NCI-H510A (cell line): ENCODE data around the gene SELENOO.

Source experiments
- DNase-seq: peaks from one replicate; lab custom pipeline; 2025; lab: John Stamatoyannopoulos, UW

Gene SELENOO

DNA sequence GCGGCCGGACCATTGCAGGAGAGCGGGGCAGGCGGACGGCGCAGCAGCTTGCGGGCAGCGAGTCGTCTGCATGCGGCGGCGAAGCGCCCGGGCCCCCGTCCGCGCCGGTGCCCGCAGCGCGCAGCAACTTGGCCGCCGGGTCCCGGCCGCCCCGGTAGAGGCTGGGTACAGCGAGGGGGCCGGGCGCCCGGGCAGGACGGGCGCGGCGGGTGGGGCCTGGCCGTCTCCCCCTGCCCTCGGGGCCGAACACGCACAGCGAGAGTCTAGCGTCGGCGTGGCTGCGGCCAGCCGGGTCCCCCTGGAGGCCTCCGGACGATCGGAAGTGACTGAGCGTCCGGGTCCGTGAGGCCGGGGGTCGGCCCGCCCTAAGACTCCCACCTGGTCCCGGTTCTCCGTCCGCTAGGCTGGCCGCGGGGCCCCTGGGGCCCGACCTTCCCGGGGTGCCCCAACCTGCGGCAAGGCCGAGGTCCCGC lies 15.9 kb upstream of the SELENOO start:
- DNase-seq, result no peak

DNA sequence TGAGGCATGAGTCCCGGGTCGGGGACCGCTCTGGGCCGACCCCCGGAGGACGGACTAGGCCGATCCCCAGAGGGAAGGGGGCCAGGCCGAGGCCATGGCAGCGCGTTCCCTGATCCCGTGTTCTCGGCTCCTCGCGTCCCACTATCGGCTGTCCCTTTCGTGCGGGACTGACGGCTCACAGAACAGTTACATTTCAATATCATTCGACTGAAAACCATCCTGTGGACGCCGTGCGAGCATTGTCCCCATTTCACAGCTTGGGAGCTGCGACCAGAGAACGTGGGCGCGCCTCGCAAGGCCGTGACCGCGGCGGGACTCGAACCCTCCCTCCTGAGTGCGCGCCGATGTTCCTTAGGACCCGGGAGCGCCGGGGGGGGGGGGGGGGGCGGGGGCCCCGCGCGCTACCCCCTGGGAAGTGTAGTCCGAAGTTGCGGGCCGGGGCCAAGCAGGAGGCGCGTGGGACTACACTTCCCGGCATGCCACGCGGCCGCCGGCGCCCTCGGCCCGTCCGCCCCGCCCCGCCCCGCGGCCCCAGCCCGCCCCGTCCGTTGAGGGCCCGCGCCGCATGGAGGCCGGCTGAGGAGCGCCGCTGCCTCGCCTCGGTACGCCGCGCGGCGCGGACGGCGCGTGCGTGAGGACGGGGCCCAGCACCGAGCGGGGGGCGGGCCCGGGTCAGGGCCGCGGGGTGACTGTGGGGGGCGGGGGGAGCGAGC lies 15.3 kb upstream of the SELENOO start, which contains the start of gene TRABD:
TRABD (plus strand) TSS at position 539 of the 713 bp plus-strand sequence. CDS start 7,148 bp downstream, outside the sequence.
- DNase-seq, result peak; percentile 72

DNA sequence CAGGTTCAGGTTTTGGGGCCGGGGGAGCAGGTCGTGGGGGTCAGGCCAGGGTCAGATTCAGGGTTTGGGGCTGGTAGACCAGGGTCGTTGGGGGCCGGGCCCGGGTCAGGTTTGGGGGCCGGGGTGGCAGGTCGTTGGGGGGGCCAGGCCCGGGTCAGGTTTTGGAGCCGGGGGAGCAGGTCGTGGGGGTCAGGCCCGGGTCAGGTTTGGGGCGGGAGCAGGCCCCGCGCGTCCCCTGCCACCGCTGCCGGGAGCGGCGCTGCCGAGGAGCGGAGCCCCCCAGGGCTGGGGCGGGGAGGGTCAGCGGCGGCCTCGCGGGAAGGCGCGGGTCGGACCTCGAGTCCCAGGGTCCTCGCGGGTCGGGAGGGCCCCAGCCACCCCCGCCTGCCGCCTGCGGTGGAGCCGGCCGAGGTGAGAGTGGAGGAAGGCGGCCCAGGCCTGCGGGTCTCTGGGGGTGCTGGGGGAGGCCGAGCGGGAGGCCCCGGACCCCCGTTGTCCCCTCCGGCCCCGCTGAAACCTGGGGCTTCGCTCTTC lies 14.6 kb upstream of the SELENOO start:
- DNase-seq, result no peak

DNA sequence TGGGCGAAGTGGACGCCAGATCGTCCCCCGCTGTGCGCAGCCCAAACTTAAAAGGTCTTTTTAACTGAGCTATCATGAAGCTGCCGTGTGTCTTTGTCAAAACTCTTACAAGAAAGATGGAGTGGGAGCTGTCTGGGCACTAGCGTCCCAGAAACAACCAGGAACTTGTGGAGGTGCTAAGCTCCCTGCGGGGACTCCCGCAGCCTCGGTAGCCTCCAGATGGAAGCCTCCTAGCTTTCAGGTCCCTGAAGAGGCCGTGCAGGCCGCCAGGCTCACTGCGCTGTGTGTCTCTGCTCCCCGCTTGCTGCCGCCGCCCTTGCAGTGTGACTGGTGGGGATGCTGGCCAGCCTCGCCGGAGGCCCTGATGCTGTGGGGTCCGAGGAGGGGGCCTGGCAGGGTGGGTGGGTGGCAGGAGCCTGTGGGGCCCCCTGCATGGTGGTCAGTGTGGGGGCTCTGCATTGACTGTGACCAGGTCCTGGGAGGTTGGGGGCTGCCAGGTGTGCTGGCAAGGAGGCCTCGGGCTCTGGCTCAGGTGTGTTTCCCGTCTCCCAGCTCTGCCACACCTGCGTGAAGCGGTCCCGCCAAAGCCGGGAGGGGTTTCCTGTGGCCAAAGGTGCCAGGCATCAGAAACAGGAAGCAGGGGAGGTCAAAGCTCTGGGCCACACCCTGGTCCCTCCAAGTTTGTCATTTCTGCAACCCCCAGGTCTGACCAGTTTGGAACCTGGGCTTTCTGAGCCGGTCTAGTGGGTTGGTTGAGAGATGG lies 13.9 kb upstream of the SELENOO start:
- DNase-seq, result no peak

DNA sequence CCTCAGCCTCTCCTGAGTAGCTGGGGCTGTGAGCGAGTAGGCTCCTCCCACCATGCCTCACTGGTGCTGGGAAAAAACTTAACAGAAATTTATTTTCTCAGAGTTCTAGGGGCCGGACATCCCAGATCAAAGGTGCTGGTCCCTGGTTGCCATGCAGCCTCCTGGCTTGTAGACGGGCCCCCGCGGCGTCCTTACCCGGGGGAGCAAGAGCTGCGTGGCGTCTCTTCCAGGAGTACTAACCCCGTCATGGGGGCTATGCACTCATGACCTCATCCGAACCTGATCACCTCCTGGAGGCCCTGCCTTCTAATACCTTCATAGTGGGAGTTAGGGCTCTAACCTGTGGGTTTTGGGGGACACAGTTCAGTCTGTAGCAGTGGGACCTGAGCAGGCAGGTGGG lies 12.5 kb upstream of the SELENOO start:
- no peak for DNase-seq

DNA sequence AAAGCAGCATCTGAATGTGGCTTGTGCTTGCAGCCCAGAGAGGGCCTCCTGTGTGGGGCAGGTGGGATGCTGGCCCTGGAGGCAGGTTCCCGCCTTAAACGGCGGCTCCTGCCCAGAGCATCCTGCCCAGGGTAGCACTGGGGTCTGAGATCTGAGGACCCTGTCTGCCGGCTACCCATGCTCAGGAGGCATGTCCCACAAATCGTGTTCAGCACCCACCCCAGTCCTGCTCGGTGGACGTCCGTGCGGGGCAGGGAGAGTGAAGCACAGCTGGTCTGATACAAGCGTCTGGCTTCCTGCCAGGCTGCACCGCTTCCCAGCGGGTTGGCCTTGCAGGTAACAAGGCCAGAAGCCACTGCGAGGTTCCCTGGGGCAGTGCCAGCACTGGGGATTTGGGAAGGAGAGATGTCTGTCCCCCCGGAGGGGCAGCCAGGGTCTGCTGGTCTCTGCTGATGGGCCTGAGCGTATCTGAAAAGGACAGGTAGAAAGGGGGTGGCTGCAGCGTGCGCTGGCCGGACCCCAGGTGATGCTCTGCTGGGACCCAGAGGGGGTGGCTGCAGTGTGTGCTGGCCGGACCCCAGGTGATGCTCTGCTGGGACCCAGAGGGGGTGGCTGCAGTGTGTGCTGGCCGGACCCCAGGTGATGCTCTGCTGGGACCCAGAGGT lies 11.5 kb upstream of the SELENOO start:
- DNase-seq, result no peak

DNA sequence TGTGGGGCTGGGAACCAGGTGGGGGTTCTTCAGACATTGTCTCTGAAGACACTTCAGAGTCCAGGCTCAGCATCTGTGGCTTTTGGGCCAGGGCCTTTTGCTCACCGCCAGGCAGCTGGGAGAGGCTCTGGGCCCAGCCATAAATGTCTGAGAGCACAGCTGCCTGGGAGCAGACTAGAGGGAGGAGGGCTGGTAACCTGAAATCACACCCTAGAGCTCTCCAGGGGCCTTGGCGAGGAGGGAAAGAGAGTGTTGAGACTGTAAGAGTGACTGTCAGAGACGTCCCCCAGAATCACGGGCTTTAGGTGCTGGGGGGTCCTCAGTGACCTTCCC lies 11.0 kb upstream of the SELENOO start:
- no peak for DNase-seq

DNA sequence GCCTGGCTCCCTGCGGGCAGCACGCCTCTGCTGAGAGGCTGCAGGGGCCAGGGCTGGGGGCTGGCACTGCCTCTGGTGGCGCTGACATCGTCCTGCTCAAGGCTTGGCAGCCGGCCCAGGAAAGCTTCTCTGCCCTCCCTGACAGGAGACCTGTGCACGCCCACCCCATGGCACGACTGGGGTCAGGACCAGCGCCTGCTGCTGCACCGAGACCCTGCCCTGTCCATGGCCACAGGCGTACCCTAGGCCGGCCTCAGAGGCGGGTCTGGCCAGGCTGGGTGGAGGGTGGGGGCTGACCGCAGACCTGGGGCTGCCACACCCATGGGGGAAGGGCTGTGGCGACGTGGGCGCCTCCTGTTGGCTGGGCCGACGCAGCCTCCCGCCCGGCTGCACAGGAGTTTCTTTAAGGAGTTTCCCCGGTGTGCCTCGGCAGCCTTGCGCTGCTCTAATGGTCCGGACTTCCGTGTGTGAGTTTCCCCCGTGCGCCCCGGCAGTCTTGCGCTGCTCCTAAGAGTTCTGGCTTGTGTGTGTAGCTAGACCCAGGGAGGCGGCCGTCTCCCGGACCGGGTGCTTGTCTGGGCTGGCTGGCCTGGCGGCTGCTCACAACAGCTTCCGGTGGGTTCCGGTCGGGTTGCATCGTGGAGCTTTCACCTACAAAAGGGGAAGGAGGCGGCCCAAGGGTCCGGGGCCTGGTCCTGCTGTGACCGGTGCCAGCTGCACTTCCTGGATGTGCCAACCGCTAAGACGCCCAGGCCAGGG lies 10.4 kb upstream of the SELENOO start:
- no peak for DNase-seq

DNA sequence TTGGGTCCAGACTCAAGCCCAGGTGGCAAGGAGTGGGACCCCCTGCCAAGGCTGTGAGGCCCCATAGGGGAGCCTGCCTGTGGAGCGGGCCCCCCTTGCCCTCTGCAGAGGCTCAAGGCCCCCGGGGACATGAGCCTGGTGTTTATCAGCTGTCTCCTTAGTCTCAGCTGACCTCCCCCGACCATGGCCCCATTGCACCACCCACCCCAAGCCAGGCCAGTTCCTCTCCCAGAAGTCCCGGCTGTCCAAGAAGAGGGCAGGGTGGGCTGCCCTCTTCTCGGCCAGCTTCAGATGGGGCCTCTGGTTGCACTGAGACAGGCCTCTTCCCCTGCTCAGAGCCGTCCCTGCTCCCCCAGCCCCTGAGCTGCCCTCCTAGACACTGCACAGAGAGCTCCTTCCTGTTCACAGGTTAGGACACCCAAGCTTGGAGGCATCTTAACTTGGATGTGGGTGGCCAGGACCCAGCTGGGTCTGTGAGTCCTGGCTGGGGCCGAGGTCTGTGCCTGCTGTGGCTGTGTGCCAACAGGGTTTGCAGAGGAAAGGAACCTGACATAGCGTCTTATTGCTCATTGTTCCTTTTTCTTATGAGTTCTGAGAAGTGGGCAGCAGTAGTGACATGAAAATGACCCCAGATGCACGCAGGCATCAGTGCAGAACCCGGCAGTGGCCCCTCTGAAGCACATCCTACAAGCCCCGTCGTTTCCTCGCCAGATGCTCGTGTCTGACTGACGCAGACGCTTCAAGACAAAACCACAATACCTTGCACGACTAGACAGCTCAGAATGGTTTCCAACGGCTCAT lies 9.7 kb upstream of the SELENOO start:
- DNase-seq, result no peak

DNA sequence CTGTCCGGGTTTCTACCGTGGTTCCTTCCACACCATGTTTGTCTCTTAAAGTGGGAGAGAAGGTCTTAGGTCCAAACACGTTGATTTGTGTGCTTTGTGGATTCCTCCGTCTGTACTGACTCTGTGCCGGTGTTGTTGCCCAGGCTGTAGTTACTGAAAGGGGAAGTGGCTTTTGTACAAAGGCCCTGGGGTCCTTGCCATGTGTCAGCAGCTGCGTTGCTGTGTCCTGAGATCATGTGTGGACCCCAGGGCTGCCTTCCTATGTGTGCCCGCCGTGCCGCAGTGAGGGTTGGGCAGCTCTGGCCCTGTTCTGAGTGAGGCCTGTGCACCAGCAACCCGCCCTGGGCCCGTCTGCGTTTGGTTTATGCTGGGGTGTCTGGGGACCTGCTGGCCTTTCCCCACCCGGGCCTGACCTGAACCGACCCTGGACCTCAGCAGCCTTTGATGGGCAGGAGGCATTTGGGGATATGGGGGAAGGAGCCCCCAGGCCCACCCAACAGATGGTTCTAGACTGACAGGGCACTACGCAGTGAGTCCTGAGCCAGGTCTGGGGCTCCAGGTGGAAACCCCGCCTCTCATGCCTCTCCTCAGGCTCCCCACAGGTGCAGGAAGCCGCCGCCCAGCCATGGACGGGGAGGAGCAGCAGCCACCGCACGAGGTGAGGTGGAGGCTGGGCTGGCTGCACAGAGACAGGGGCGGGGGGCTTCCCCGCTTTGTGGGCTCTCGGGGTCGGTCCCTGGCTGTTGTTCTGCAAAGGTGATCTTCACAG lies 8.2 kb upstream of the SELENOO start:
- no peak for DNase-seq

DNA sequence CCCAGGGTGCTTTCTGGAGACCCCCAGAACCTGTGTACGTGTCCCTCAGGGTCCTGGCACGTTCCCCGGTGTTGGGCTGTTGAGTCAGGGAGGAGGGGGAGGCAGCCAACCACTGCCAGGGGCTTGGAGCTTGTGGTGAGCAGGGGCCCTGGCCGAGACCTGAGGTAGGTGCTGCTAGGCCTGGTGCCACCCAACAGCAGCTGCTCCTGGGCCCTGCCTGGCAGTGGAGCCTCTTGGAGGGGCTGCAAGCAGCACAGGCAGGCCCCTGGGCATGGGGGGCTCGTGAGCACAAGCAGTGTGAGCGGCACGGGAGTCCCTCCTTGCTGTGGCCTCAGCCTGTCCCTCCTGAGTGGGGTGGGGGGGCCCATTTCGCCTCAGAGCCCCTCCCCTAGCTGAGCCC lies 7.2 kb upstream of the SELENOO start:
- no peak for DNase-seq

DNA sequence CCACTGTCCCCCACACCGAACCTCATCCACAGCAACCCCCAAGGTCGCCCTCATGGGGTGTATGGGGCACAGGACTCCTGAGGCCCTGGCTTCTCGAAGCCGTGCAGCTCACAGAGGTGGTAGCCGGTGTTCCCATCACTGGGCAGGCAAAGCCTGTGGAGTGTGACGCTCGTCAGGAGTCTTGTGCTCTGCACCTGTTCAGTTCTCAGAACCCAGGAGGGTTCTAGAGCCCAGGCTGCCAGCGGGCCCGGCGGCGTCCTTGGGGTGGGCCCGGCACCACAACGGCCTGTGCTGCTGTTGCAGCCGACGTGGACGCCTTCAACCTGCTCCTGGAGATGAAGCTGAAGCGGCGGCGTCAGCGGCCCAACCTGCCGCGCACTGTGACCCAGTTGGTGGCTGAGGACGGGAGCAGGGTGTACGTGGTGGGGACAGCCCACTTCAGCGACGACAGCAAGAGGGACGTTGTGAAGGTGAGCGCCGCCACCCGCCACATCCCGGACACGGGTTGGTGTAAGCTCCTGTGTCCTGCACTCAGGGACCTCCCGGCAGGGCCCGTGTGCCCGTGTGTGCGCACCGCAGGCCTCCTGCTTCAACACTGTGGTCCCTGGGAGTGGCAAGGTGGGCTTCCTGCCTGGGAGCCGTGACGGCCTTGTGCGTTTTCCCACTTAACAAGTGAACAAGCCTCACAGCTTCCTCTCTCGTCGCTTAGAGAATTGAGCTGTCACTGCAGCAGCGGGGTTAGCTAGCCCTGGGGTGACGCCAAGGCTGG lies 6.6 kb upstream of the SELENOO start:
- no peak for DNase-seq

DNA sequence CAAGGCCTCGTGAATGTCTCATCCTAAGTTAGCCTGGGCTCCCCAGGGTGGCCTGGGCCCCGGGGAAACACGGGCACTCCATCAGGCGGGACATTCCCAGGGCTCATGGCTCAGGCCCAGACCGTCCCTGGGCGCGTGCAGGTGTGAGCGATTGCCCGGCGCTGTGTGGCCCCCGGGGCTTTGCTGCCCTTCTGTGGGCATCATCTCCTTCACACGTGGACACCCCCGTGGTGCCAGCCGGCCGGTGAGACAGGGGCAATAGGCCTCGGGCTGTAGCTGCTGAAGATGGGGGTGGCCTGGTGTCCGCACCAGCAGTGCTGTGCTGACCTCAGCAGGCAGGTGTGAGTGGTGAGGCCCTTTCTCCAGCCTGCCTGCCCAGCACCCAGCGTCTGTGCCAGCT lies 4.6 kb upstream of the SELENOO start:
- DNase-seq, result no peak

DNA sequence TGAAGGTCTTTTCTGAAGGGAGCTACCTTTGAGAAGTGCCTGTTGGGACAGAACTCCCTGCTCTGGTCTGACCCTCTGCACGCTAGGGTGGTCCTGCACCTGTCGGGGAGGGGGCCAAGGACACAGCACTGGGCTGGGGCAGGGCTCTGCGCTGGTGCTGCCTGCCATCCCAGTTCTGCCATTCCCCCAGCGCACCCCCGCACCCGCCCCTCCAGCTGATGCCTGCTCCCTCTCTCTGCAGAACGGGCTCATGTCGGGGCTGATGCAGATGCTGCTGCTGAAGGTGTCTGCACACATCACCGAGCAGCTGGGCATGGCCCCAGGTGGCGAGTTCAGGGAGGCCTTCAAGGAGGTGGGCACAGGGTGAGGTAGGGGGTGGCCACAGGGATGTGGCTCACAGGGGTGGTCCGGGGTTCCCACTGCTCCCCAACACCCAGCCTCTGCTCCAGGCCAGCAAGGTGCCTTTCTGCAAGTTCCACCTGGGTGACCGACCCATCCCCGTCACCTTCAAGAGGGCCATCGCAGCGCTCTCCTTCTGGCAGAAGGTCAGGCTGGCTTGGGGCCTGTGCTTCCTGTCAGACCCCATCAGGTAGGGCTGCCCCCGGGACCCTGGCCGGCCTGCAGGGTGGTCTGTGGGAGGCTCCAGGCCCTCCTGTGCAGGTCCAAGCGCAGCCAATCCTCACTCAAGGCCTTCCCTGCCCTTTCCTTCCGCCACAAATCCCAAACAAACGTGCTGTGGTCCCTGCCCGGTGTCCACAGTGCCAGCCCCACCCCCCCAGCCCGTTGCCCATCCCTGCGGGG lies 3.6 kb upstream of the SELENOO start:
- DNase-seq, result no peak

DNA sequence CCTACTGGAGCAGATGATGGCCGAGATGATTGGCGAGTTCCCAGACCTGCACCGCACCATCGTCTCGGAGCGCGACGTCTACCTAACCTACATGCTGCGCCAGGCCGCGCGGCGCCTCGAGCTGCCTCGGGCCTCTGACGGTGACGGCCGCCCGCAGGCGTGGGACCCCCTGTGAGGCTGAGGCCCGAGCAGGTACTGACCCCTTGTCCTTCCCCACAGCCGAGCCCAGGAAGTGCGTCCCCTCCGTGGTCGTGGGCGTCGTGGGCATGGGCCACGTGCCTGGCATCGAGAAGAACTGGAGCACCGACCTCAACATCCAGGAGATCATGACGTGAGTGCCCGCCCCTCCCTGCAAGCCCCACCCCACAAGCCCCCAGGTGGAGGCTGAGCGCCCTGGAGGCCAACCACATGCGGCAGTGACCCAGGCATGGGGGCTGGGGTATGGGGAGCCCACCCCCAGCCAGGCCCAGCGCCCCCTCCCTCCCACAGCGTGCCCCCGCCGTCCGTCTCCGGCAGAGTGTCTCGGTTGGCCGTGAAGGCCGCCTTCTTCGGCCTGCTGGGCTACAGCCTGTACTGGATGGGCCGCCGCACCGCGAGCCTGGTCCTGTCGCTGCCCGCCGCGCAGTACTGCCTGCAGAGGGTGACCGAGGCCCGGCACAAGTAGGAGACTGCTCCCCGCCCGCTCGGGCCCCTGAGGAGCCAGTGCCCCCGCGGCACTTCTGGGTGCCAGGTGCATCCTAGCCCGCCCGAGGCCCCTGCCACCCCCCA lies 2.8 kb upstream of the SELENOO start:
- no peak for DNase-seq

DNA sequence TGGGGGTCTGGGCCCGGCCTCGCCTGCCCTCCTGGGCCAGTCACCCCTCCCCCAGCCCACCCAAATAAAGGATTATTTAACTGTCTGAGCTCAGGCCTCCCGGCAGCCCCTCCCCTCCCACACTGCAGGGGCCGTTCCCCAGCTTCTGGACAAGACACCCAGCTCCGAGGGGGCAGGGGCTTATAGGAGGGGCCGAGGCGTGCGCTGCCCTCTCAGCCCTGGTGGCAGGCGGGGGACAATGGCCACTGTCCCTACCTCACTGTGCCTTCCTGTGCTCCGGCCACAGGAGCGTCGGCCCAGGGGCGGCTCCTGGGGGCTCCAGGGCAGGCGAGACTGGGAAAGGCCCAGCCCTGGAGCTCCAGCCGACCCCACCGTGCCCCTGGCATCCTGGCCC lies 2.2 kb upstream of the SELENOO start:
- no peak for DNase-seq

DNA sequence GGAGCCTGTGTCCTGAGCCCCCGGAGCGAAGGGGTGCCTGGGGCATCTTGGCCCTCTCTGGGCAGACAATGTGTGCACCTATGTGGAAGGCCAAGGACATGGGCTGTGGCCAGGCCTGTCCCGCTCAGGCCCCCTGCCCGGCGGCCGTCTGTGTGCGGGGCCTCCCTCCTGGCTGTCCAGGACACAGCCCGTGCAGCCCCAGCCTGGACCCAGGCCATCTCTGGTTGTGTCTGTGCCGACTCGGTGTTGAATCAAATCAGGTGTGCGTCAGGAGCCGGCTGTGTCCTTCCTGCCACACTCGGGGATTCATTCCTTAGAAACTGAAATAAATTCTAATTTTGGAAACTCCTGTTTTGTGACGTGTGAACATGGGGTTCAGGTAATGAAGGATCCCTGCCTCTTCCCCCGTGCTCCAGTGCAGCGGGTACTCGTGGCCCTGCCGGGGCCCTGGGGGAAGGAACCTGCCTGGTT lies 1.5 kb upstream of the SELENOO start:
- no peak for DNase-seq
